A549 (cell line): ENCODE measurements around the gene TIMM44.

Experiments
- CHD2 ChIP-seq: fragments of 150-350 bp; IDR thresholded peaks from 2 replicates; pipeline ENCODE4 v1.6.1; 2014; ENCODE audit warnings: low read length; ENCODE audit not compliant: partially characterized antibody
- CTCF ChIP-seq: fragments of >200 bp; sonication (Bioruptor Twin); formaldehyde crosslinking; IDR thresholded peaks from 3 replicates; pipeline ENCODE4 v1.5.1; 2016
- EP300 ChIP-seq, 2 experiments: fragments of >200 bp; sonication (Bioruptor Twin); formaldehyde crosslinking; IDR thresholded peaks; 2 replicates in 1 of 2; 3 replicates in 1 of 2; pipeline ENCODE4 v1.6.1; 2016 to 2017
- GATA3 ChIP-seq: IDR thresholded peaks from 2 replicates; pipeline ENCODE4 v1.6.1; 2012; ENCODE audit warnings: borderline replicate concordance
- HOXA7 ChIP-seq: fragments of 250-450 bp; sonication (Bioruptor Pico); IDR thresholded peaks from 2 replicates; pipeline ENCODE4 v1.5.0; 2020; ENCODE audit warnings: mild to moderate bottlenecking, moderate library complexity
- JUN ChIP-seq, 2 experiments: fragments of >200 bp; sonication (Bioruptor Twin); formaldehyde crosslinking; IDR thresholded peaks; 2 replicates in 1 of 2; 3 replicates in 1 of 2; pipeline ENCODE4 v1.6.1; 2016 to 2017
- JUNB ChIP-seq: fragments of >200 bp; sonication (Bioruptor Twin); formaldehyde crosslinking; IDR thresholded peaks from 2 replicates; pipeline ENCODE4 v1.6.1; 2016
- MAX ChIP-seq: IDR thresholded peaks from 2 replicates; pipeline ENCODE4 v1.6.1; 2012
- POLR2A ChIP-seq: IDR thresholded peaks from 2 replicates; pipeline ENCODE4 v1.6.1; 2012; ENCODE audit warnings: mild to moderate bottlenecking, low read length
- RAD21 ChIP-seq, 2 experiments: fragments of >200 bp in 1 of 2; sonication (Bioruptor Twin) in 1 of 2; formaldehyde crosslinking in 1 of 2; IDR thresholded peaks in 1 of 2; conservative IDR thresholded peaks in 1 of 2; 2 replicates in 1 of 2; 3 replicates in 1 of 2; pipeline ENCODE4 v1.6.1; 2012 to 2018; ENCODE audit warnings: inconsistent platforms in 1 of 2
- RCOR1 ChIP-seq: fragments of 150-350 bp; IDR thresholded peaks from 2 replicates; pipeline ENCODE4 v1.6.1; 2014; ENCODE audit warnings: antibody characterized with exemption, low read length, low read depth
- RFX5 ChIP-seq: fragments of 450-650 bp; IDR thresholded peaks from 2 replicates; pipeline ENCODE4 v1.7.1; 2014; ENCODE audit warnings: antibody characterized with exemption, mild to moderate bottlenecking, moderate library complexity
- ZC3H11A ChIP-seq: fragments of 450-650 bp; IDR thresholded peaks from 2 replicates; pipeline ENCODE4 v1.6.1; 2014; ENCODE audit warnings: antibody characterized with exemption, mild to moderate bottlenecking
- ZNF302 ChIP-seq: fragments of 250-450 bp; sonication (Bioruptor Pico); IDR thresholded peaks from 2 replicates; pipeline ENCODE4 v1.9.0; 2021; ENCODE audit warnings: inconsistent platforms, mild to moderate bottlenecking, moderate library complexity

GRCh38 chr19:7901337-7901736, 42.1 kb downstream of the TIMM44 start:
- no peak for TF ChIP-seq POLR2A
- TF ChIP-seq EP300 (IDR thresholded peaks at IDR 0.05): no peak
- no peak for TF ChIP-seq JUNB
- no peak for TF ChIP-seq MAX
- no peak for TF ChIP-seq ZC3H11A
- TF ChIP-seq CTCF: no peak
- TF ChIP-seq RFX5: no peak
- TF ChIP-seq ZNF302: no peak
- no peak for TF ChIP-seq JUN (IDR thresholded peaks at IDR 0.05)
- TF ChIP-seq RAD21 (conservative IDR thresholded peaks at IDR 0.05 in 1 of 2, IDR thresholded peaks at IDR 0.05 in 1 of 2): no peak
- TF ChIP-seq CHD2: no peak
- no peak for TF ChIP-seq RCOR1
- TF ChIP-seq HOXA7 (CRISPR knock-in tag): no peak
- TF ChIP-seq GATA3: no peak
